SHP77 treated with DMSO at 0.1 percent for 48 hours (cell line): Measurements from ENCODE around the gene CHMP6.
"Not testable (repeated sequence)": the region's sequence is repeated elsewhere in the genome, so short reads cannot be mapped to it uniquely, and the experiment has no call there.

Experiments used
- DNase-seq: peaks from one replicate; lab custom pipeline; 2025; lab: John Stamatoyannopoulos, UW

Gene CHMP6

DNA sequence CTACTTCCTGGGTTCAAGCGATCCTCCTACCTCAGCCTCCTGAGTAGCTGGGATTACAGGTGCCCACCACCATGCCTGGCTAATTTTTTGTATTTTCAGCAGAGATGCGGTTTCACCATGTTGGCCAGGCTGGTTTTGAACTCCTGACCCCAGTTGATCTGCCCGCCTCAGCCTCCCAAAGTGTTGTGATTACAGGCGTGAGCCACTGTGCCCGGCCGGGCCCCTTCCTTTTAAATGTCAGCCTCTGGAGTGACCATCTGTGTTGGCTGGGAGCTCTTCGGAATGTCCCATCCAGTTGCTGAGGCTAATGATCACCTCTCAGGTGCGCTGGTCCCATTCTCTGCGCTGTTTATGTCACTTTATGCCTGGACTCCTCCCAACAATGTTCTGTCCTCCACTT is 38.7 kb downstream of the CHMP6 start:
- DNase-seq = not testable (repeated sequence)

DNA sequence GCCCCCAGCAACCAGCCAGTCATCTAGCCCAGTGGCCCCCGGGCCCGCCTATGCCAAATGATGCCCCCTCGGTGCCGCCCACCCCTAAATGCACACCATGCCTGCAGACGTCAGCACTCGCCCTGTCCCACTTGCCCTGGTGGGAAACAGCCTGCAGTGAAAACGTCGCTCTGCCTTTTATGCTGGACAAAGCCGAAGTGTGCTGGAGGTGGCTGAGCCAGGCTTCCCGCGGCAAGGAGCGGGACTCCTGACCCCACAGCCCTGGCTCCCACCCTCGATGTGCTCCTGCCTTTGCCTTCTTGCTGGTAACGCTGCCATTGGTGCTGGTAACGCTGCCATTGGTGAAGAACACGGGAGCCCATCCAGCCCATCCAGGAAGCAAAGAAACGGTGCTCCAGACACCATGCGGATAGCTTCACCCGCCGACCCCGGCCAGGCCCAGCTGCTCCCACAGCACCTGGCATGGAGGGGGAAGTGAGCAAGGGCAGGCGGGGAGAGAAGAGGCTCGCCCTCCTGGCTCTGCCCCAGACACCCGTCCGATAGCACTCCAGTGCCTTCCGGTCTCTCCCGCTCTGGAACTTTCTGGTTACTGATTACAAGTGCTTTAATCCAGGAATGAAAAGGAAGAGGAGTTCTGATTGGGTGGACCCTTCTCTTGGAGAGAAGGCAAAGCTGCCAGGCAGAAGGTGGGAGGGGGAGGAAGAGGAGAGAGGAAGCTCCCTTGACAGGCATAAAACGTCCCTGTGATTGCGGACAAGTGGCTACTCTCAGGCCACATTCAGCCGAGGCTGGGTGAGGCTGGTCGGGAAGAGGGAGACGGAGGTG is 39.3 kb downstream of the CHMP6 start:
- DNase-seq = peak; percentile 80

DNA sequence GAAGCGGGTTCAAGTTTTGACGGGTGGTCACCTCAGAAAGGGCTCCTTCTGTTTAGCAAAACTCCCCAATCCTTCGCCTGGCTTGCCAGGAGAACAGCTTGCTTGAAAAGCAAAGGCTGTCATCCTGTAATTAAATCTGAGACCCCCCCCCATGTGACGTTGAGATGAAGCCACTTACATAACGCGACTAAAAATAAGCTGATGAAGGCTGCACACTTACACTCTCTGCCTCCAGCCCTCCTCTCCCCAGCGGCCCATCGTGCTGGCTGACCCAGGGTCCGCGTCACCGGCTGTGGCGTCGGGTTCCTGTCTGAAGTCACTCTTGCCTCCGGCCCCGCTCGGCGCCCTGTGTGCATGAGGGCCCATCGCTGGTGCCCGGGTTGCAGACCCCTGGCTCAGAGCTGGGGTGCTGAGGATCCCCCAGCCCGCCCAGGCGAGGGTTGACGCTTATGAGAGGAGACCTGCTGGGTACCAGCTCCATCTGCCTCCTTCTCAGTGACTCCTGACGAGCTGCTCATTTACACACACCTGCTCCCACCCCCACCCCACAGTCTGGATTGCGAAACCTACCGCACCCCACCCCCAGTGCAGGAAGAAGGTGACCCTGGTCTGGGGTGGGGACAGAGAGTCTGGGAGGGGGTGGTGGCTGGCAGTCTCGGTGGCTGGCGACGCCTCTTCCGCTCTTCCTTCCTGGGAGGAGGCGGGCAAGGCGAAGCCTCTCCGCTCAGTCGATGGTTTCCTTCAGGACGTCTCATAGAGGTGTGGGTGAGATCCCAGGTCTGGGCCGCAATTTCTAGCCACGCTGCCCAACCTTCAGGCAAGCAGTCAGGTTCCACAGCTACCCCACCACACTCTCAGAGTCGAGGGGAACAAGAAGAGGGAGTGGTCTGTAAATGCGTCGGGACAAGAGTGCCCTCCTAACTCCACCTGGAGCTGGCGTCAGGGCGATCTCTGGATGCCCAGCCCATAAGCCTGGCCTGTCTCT is 40.2 kb downstream of the CHMP6 start:
- no peak for DNase-seq

DNA sequence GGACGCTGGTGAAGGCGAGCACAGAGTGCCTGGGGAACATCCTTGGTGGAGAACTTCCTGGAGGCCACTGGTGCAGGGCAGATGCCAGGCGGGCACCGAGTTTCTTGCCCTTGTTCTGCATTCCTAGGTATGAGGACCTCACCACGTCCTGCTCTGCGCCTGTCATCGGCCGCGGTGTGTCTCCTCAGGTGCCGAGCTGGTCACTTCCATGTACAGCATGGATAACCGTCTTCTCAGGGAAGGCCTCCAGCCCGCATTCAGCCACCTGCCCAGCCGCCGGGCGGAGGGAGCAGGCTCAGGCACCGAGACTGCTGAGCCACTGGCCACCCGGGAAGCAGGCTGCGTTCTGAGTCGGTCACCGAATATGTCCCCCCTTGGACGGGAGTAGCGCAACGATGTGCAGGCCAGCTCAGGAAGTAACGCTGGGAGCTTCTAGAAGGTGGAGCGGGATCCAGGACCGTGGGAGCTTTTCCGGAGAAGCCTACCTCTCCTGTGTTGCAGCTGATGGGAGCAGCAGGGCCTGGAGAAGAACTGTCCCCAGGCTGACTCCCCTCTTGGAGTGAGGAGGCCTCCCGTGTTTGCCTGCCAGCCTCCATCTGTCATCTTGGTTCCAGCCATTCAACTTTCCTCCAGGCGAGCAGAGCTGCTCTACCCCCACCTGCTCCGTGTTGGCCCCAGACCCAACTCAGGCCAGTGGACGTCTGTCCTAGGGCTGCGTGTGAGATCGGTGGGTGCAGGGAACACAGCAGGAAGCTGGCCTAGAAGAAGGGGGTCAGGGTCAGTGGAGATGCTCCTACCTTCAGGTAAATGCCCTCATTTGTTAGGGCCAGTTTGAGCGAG is 41.2 kb downstream of the CHMP6 start:
- DNase-seq = no peak

DNA sequence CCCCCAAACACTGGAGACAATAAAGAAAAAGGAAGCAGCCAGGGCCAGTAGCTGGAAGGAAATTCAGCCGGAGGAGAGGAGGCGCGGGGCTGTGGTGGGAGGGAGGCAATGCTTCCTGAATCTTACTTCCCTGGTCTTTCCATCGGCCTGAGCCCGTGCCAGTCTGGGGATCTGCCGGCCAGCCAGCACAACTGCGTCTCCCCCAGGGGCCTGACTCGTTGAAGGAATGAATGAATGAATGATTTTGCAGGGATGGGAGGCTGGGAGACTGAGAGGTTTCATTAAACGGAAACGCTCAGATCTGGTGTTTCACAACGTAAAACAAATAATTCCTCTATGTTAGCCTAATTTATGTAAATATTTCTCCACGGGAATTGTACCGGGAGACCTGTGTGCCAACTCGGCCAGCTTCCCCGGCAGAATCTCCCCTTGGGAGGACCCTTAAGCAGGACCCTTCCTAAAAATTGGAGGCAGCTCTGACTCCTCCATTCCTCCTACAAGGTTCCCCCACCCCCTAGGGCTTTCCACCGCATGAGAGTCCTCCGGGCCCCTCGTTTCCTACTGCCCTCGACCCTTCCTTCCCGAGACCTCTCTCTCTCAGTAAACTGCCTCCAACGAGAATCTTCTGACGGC is 42.0 kb downstream of the CHMP6 start:
- DNase-seq = no peak

DNA sequence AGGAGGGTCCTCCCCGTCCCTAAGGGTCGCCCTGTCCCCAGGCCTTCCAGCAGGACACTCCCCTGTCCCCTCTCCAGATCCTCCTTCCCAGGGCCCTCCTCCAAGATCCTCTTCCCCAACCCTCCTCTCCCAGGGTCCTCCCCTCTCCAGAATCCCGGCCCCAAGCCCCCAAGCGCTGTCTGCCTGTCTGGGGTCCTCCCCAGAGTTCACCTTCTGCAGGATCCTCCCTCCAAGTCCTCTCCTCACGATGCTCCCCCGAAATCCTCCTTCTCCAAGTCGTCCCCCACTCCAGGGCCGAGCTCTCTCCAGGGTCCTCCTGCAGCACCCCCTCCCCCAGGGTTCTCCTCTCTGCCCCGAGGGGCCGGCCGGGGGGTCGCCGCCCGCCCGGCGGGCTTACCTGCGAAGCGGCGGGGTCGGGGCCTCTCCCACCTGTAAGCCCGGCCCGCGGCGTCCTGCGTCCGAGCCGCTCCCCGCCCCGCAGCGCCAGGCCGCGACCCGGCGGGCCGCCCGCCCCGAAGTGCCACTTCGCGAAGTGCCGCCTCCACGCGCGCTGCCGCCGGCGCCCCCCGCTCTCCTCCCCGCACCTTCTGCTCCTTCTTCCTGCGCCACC is 42.6 kb downstream of the CHMP6 start:
- DNase-seq = no peak

DNA sequence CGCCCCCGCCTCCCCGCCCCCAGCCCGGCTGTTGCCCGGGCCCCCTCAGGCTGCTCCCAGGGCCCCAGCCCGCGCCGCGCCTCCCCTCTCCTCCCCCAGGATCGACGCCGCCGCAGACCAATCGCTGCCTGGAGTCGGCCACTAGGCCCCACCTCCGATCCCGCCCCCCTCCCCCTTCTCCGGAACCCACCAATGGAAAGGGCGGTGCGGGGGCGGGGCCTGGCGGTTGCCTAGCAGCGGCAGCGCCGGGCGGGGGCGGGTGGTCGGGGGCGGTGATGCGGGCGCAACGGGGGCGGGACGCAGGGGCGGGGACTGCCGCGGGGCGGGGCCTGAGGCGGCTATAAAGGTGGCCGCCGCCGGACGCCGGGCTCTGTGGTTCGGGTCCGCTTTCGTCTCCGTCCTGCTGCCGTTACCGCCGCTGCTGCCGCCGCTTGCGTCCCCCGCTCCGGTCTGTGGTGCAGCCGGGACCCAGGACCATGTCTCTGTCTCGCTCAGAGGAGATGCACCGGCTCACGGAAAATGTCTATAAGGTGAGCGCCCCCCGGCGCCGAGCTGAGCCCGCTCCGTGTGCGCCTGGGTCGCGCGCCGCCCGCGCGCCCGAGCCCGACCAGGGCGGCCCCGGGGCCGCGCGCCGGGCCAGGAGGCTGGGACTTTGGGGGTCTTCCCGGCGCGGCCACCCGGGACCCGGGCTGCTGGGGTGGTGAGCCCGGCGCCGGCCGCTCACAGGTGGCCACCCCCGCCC is 43.3 kb downstream of the CHMP6 start, which contains the start of gene BAIAP2:
BAIAP2 (plus strand) TSS at position 373 of the 742 bp plus-strand sequence; CDS start at position 477, 104 bp downstream.
- DNase-seq = peak; percentile 61

DNA sequence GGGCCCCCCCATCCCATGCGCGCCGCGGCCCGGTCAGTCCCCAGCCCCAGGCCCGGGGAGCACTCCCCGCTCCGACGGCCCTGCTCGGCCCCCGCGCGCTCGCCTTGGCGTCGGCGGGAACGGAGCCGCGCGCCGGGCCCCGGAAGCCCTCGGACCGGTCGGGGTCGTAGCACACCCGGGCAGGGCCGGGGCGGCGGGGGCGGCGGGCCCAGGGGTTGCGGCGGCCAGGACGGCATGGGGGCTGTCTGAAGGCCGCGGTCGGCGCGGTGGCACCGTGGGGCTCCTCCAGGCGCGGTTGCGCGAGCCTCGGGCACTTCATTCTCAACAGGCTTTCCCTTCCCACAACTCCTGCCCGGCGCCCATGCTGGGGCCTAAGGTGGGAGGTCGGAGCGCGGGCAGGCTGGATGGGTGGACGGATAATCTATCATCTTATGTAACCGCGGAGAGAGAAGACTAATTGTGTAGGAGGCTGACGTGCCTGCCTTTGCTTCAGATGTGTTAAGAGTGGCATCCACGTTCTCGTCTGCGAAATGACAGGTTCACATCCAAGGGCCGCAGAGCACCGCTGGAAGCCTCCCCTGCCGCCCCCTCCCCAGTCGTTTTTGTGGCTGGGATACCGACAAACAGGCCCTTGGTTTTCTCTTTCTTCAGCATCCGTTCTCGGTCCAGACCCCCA is 44.0 kb downstream of the CHMP6 start:
- no peak for DNase-seq

DNA sequence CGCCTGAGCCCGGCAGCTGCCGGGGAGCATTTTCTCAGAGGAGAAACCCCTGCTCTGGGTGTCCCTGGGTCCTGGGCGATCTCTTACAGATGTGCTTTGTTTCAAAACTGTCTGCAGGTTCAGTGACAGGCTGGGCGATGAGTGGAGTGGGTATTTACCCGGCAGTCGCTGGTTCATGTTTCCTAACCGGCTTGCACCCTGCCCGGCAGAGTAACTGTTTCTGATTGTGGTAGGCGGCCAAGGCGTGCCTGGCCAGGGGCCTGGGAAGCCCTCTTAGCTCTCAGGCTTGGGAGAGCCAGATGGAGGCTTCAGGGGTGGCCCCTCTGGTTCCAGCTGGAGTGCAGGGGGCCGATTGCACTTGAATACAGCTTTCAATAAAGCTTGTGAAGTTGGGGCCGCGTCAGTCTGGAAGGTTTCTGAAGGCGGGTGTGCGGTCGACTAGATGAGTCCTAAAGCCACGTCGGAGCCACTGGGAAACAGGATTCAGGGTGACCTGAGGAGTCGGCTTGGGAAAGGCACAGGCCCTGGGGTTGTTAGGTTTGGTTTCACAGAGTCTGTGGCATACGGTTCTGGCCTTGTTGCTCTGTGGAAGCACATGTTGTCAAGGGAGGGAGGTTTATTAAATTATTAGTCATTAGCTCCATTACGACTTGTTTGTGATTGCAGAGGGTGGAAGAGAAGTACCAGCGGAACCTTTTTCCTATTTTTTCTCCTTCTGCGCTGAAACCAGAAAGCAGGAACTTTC is 44.7 kb downstream of the CHMP6 start:
- no peak for DNase-seq

DNA sequence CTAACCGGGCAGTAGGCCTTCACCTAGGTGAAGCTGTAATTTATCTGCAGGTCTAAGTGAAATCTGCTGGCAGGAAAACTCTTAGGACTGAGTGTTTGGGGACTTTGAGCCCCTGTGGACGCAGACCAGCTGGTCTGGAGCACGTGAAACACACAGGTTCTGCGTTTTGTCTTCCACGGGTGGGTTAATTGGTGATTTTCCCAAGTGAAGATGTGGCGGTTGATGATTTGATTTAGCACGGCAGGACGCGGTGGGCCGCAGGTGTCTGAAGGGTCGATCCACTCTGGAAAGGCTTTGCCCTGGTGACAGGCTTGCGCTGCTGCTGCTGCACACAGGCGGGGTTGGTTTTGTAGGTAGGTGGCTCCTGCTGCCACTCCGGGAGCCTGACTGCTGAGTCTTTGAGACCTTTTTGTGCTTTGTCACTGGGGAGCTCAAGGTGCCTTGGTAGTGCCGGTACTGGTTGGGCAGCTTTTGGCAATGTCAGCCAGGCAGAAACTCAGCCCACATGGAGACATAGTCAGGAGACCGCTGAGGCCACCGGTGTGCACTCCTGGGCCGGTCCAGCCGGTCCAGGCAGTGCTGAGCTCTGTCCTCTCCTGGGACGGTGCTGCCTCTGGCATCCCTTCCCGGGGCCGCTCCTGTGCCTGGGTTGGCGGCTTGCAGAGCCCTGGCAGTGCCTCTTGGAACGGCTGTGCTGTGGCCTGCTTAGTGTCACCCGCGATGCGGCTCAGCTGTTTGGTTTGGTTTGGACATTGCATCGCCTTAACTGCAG is 45.6 kb downstream of the CHMP6 start:
- DNase-seq = no peak

DNA sequence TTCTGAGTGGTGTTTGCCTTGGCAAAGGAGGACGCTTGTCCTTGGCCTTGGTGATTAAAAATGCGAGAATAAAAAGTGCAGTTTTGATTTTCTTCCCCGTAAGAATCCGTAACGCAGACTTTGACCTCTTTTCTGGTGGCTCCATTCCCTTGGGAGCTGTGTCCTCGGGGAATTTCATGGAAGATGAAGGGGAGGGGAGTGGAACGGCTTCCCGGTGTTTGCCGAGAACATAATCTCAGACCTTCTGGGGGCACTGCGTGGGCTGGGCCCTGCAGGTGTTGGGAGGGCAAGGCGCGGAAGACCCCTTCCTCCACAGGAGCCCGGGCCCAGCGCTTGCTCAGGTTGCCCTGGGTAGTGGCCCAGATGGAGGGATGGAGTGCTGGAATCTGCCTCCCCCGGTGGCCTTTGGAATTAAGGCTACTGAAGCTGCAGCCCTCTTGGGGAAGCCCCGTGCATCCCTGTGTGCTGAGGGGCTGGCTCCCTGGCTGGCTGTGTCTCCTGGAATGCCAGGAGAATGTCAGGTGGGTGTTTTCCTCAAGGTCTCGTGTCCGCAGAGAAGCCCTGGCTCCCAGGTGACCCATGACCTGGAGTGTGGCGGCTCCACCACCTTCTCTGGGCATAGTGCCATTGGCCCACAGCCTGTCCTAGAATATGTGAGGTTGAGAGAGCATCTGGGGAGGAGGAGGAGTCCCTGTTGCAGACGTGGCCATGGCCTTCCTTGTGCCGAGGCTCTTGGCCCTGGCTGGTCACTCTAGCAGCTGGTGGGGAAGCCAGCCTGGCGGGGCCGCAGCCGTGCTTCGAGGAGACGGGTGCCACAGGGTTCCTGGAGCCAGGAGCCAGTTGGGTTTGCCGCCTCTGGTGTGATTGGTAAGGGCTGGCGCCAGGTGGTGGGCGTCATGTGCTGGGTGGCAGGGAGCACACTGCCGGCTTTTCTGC is 46.4 kb downstream of the CHMP6 start:
- no peak for DNase-seq

DNA sequence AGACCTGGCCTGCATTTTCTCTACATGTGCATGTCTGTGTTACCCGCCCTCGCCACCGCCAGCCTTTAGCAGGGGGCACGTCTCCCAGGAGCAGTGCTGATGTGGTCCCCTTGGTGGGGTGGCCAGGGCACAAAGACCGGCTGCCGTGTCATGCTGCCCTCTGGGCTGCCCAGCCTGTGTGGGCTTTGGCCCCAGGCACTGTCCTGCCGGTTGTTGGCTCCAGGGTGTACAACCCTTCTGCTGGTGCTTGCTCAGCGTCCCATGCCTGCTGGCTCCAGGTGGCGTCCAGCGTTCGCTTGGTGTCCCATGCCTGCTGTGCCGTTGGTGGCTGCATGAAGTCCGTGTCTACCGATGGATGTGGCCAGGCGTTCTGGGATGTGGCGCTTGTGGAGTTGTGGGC is 47.5 kb downstream of the CHMP6 start:
- DNase-seq = no peak

DNA sequence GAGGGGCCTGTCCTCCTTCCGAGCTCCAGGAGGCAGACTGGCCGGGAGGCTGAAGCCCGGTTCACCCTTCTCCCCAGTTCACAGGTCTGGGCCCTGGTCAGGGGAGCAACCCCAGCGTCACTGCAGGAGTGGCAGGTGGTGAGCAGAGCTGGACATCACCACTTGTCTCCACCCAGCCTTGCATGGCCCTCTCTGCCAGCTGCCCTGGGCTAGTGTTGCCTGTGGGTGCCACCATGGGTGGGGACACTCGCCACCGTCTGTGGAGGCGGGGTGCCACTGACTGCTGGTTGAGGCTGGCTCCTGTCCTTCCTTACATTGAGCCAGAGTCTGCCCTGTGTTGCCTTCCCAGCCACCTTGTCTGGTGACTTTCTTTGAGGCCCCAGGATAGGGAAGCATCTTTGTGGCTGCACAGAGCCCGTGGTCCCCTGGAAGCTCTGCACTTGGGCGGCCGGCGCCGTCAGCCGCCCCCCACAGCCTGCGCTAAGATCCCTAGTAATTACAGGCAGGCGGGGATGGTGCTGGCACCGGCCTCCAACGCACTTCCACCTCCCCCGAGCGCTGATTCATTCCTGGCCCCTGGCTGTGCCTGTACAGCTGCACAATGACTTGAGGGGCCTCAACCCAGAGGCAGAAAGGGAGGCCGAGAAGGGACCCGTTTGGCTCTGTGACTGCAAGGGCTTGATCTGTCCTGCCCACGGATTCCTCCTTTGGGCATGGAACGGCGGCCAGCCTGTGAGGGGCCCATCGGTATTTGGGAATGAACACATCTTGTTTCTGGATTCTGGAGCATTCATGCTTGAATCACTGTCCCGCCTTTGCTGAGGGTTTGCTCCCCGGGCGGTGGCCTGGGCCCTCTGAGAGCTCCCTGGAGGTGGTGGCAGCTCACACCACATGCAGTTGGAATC is 48.5 kb downstream of the CHMP6 start:
- DNase-seq = no peak

DNA sequence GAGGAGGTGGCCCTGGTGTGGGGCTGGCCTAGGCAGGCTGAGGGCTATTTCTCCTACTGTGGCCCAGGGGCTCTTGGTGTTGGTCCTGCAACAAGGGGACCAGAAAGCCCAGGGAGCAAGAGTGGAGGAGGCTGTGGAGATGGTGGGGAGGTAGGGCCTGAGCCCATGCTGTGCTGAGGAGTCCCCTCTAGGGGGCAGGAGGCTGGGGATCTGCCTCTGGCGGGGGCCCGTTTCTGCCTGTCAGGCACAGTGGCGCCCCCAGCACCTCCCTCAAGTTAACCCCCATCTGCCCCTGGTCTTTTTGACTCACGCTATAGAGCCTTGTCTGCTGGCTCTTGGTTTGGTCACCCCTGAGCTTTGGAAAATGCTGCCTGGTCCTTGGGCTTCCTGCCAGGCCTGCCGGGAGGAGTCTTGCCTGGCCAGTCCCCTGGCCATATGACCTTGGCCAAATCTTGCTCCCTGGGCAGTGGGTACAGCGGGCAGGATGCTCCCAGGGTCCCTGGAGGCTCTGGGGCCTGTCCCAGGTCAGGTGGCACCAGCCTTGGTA is 49.2 kb downstream of the CHMP6 start:
- no peak for DNase-seq

DNA sequence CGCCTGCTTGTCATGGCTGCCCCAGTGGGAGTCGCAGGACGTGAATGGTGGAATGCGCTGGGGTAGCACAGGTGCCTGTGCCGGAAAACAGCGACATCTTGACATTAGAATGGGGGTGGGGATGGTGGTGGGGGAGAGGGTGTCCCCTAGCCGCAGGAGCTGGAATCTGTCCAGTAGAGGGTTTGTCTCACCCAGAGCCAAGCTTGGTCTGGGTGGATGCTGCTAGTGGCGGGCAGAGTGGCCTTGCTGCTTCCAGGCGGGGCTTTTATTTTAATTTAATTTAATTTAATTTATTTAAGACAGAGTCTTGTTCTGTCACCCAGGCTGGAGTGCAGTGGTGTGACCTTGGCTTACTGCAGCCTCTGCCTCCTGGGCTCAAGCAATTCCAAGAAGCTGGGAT is 51.0 kb downstream of the CHMP6 start:
- DNase-seq = no peak

DNA sequence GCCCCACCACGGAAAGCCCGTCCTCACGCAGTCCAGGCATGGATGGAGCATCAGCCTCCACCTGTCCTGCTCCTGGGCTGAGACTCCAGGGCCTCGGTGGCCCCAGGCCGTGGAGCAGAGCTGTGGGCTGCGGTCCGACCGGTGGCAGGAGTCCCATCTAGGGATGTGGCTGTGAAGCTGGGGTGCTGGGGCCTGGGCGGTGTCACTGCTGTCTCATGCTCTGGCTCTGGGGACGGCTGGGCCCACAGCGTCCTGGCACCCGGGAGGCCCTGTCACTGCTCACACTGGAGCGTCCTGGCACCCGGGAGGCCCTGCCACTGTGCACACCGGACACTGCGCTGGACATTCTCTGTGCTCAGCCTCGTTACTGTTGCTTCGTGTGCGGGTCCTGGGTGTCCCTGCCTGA is 51.7 kb downstream of the CHMP6 start:
- DNase-seq = no peak
